GM21528 (cell line): ENCODE measurements around the gene IL15RA.
"Not testable (repeated sequence)": the region's sequence is repeated elsewhere in the genome, so short reads cannot be mapped to it uniquely, and the experiment has no call there.

Source experiments
- ATAC-seq: cut with Tn5 transposase; IDR thresholded peaks from one replicate; pipeline ENCODE4 v1.9.1; 2021; ENCODE audit warnings: mild to moderate bottlenecking, moderate library complexity; ENCODE audit not compliant: unreplicated experiment, low FRiP score

Gene IL15RA

GRCh38 chr10:5971315-5971832 lies 6.0 kb downstream of the IL15RA start:
- no peak for ATAC-seq

DNA sequence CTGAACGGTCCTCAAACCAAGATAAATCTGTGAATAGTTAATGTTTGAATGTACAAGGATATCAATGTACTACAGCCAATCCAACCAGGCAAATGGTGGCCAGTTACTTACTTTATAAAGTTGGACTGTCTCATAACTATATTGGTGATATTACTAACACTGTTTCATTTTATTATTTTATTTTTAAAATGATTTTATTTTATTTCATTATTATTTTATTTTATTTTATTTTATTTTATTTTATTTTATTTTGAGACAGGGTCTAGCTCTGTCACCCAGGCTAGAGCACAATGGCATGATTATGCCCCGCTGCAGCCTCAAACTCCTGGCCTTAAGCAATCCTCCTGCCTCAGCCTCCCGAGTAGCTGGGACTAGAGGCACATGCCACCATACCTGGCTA lies 6.8 kb downstream of the IL15RA start:
- ATAC-seq = no peak

GRCh38 chr10:5970066-5970465 lies 7.3 kb downstream of the IL15RA start:
- no peak for ATAC-seq

DNA sequence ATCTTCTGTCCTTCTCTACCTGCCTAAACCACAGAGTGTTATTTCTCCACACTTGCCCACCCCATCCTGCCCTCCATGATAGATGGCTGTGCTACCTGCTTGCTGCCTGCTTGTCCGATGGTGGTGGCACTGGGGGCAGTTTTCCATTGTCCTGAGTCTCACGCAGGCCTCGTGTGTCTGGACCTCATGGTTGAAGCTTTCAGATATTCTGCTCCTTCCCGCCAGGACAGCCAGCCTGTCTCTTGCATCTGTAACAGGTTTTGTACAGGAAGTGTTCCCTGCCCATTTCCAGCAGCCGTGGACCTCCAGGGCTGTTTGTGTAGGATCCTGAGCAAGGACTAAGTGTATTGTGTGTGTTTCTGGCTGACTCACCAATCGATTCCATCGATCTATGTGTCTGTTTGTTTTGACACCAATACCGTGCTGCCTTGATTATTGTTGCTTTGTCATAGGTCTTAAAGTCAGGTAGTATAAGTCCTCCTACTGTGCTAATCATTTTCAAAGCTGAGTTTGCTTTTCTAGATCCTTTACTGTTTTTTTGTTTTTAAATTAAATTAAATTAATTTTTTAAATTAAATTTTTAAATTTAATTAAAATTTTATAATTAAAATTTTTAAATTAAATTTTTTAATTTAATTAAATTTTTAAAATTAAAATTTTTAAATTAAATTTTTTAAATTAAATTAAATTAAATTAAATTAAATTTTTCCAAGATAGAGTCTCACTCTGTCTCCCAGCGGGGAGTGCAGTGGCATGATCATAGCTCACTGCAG lies 8.5 kb downstream of the IL15RA start:
- ATAC-seq = no peak

DNA sequence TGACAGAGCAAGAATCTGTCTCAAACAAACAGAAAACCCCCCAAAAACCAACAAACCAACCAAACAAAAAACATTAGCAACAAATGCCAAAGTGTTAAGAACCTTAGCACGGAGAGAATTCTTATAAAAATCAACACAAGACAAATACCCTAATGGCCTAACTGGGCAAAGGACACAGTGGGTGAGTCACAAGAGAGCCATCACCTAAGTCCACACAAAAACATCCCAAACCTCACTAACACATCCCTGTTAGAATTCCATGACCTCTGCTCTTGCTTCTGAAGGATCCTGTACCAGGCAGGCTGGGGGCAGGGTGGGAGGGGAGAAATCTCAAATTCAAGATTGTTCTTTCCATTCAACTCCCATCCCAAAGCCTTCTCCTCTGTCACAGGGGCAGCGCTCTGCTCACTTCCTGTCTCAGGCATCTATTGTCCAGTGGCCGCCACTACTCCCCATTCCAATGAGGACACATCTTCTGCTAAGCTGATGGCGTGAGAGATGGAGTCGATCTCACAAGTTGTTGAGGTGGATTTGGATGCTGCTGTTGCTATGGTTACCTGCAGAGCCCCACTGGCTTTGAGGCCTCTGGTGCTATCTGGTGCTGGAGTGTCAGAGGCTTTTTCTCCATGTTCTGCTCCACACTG lies 9.2 kb downstream of the IL15RA start:
- no peak for ATAC-seq

- no peak for ATAC-seq
Observed at GRCh38 chr10:5965266-5965665, 12.1 kb downstream of the IL15RA start.

DNA sequence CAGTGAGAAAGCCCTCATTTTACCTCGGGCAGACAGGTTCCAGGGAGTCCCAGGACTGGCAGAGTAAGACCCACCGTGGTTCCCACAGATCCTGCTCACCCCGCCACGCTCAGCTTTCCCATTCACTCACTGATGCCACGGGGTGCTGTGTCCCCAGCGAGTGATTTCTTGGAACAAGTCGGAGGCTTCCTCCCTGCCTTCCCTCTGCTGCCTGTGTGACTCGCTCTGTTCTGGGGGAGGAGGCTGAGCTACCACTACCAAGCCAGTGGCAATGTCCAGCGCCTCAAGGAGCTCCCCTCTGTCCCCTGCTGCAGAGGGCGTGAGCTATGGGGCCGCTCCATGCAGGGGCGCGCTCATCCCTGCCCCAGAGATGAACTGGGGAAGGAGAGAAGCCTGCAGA lies 12.6 kb downstream of the IL15RA start:
- no peak for ATAC-seq

GRCh38 chr10:5963591-5963990 lies 13.8 kb downstream of the IL15RA start:
- ATAC-seq = no peak

- ATAC-seq = no peak
Observed at GRCh38 chr10:5963071-5963470, 14.3 kb downstream of the IL15RA start.

- ATAC-seq = not testable (repeated sequence)
Observed at GRCh38 chr10:5962358-5962940, 14.9 kb downstream of the IL15RA start.

DNA sequence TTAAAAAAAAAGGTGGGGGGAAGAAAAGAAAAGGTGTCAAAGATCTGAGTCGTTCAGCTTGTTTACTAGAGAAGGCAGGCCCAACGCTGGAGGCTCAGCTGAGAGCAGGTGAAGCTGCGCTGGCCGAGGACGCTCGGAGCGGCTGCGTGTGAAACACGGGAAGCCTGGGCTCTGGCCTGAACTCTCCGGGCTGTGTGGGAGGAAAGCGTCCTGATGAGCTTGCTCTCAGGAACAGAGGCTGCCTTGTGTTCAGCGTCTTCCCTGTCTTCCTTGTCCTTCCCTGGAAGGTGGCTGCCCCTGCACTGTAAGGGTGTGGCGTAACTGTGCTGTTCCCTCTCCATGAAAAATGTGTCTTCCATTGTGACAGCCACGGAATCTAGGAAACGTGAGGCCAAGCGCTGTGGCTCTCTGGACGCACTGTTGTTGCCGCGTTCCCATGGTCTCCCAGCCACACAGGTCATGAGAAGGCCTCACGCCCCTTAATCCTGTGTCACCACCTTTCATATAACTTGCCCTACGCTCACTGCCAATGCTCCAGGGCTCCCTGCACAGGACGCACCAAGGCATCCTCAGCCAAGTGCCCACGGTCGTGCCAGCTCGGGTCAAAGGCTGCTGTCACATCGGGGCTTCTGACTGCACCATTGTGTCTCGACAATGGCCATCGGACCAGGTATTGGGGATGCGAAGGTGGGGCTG lies 15.8 kb downstream of the IL15RA start:
- ATAC-seq = no peak

DNA sequence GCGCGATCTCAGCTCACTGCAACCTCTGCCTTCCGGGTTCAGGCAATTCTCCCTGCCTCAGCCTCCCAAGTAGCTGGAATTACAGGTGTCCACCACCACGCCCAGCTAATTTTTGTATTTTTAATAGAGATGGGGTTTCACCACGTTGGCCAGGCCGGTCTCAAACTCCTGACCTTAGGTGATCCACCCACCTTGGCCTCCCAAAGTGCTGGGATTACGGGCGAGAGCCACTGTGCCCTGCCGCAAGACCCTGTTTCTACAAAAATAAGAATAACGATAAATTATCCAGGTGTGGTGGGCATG lies 16.4 kb downstream of the IL15RA start:
- ATAC-seq = not testable (repeated sequence)

DNA sequence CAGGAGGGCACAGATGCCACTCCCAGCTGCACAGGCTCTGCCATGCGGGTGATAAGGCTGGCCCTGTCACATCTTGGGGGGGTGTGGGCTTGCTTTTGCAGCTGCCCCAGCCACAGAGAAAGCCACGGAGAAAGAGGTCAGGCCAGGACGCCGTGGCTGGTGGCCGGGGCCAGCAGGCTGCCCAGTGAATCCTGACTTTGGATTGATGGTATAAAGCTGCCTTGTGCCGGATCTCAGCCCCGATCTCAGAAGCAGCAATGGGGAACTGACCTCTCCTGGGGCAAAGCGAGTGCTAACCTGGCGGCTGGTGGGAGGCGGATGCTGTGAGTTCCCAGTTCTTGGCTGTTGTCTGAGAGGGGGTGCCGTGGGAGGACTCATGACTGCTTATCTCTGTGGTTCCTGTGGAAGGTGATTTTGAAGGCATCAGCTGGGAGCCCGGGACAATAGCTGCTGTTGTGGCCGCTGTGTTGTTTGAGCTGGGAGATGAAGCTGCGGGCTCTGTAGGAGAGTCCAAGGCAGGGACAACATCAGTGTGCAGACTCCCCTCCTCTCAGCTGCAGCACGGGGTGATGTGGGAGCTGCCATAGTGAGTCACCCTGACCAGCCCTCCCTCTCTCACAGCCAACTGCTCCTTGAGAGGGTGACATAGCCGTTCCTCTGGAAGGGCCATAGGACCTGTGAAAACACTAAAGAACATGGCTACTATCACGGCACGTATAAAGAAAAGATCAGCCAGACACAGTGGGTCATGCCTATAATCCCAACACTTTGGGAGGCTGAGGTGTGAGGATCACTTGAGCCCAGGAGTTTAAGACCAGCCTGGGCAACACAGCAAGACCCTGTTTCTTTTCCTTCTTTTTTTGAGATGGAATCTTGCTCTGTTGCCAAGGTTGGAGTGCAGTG lies 17.0 kb downstream of the IL15RA start:
- no peak for ATAC-seq

DNA sequence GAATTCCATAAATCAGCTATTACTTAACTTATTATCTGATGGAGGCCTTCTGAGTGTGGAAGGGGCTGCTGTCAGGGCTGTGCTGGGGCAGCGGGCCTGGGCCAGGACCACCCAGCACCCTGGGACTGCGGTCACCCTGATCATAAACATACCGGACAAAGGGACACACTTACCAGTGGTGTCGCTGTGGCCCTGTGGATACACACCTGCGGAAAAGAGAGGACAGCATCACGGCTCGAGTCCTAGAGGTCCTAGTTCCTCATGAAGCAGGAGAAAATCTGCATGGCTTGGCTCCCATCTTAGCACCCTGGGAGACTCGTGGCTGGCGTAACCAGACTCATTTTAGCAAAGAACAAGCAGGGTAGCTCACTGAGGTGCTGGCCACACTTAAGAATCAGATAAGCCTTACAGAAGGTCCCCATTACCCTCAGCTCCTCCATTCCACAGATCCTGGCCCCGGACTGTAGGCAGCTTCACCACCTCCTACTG lies 17.7 kb downstream of the IL15RA start:
- ATAC-seq = no peak

DNA sequence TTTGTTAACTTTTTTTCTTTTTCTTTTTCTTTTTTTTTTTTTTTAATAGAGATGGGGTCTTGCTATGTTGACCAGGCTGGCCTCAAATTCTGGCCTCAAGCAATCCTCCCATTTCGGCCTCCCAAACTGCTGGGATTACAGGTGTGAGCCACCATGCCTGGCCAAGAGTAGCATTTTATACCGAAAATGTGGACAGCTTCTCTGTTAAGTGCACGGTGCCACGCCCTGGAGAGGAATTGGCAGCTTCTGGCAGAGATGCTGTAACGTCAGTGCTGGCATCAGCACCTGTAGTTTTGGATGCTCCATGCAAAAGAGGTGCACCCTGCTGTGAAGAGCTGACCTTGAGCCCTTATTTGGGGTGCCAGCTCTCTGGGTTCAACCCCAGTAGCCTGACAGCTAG lies 18.2 kb downstream of the IL15RA start:
- ATAC-seq = no peak

GRCh38 chr10:5958675-5959074 lies 18.7 kb downstream of the IL15RA start:
- ATAC-seq = no peak

GRCh38 chr10:5958077-5958476 lies 19.3 kb downstream of the IL15RA start:
- no peak for ATAC-seq

GRCh38 chr10:5956146-5956936 lies 21.0 kb downstream of the IL15RA start:
- ATAC-seq = no peak

DNA sequence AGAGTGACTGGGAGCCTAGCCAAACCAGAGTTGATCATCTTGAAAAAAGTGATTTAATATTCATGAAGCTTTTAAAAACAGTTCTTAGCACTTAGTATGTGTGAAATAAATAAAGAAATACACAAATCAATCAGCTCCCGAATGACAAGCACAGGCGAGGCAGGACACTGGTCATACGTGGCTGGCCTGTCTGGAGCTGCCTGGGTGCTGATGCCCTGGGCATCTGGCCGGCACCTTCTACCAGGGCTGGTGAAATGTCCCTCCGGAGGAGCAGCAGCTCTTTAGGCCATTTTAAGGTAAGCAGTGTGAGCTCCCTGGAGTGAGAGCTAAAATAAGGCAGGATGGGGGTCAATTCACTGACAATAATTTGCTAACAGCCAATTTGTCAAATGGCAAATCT lies 23.7 kb downstream of the IL15RA start:
- ATAC-seq = no peak
